K562 (cell line): ENCODE data around the gene DIRAS1. TPM values are rescaled to one million over a fixed set of nuclear protein-coding genes. Genes with fewer than 3 reads are reported as not detected.

Experiments used
- ATAC-seq: fragments of 200-7000 bp; cut with Tn5 transposase; 3 replicates; pipeline ENCODE4 v1.9.1; 2020; ENCODE audit warnings: moderate library complexity
- BruUV-seq: library from RNA; stranded (reverse); fragments of 400-500 nt; replicated peaks from 2 replicates; lab custom pipeline; 2021; lab: Mats Ljungman, UMichigan
- CTCF ChIA-PET: fragments of 300-600 bp; formaldehyde crosslinking; extraction: SDS; loops from one replicate; lab custom pipeline; 2021; ENCODE audit warnings: low intra/inter-chr PET ratio; lab: Yijun Ruan, JAX
- POLR2A ChIA-PET: fragments of 300-600, 350-650 bp; sonication (Branson Sonifier 250); formaldehyde crosslinking; extraction: SDS; loops from one replicate; lab custom pipeline; 2021; ENCODE audit warnings: antibody characterized with exemption, inconsistent platforms; lab: Yijun Ruan, JAX
- DNase-seq, 4 experiments: peaks; one replicate each; pipeline versions ENCODE4 v3.0.0 to v3.0.0-alpha.2; 2011 to 2018; ENCODE audit warnings: low spot score in 3 of 4, mixed read lengths in 3 of 4; ENCODE audit errors: extremely low read depth in 1 of 4
- FAIRE-seq: peaks from 2 replicates; lab custom pipeline; 2011; peaks lifted over from hg19 to GRCh38; lab: Jason Lieb, UNC
- H2AFZ ChIP-seq: 2 replicates; pipeline ENCODE4 v1.6.0; 2011; ENCODE audit warnings: low read depth, low read length, control low read depth, inconsistent platforms
- H3K27ac ChIP-seq: fragments of 200-600 bp; 3 replicates; pipeline ENCODE4 v1.8.0; 2011; ENCODE audit warnings: low read depth, mild to moderate bottlenecking, control low read depth, inconsistent platforms, low read length, moderate library complexity, mixed read lengths; ENCODE audit errors: extremely low read depth
- H3K27me3 ChIP-seq, 2 experiments: fragments of 300-600 bp in 1 of 2; 2 replicates in 1 of 2; 3 replicates in 1 of 2; pipeline versions ENCODE4 v1.6.0 to v1.8.0; 2011; ENCODE audit warnings: inconsistent platforms in 2 of 2, low read length in 2 of 2, mild to moderate bottlenecking in 1 of 2, mixed read lengths in 1 of 2, moderate library complexity in 1 of 2; ENCODE audit not compliant: control insufficient read depth in 2 of 2, insufficient read depth in 2 of 2
- H3K36me3 ChIP-seq: fragments of 300-600 bp; 3 replicates; pipeline ENCODE4 v1.8.0; 2011; ENCODE audit warnings: mild to moderate bottlenecking, low read length, inconsistent platforms; ENCODE audit not compliant: control insufficient read depth, insufficient read depth
- H3K4me1 ChIP-seq, 2 experiments: fragments of 200-600 bp in 1 of 2; replicated peaks in 1 of 2; 2 replicates in 1 of 2; 3 replicates in 1 of 2; pipeline versions ENCODE4 v1.5.1 to v1.8.0; 2011; ENCODE audit warnings: inconsistent platforms in 2 of 2, low read length in 2 of 2, mild to moderate bottlenecking in 1 of 2, mixed read lengths in 1 of 2, moderate library complexity in 1 of 2; ENCODE audit not compliant: control insufficient read depth in 2 of 2, insufficient read depth in 2 of 2
- H3K4me2 ChIP-seq: 2 replicates; pipeline ENCODE4 v1.6.1; 2011; ENCODE audit warnings: low read length, control low read depth, inconsistent platforms, mixed read lengths; ENCODE audit not compliant: insufficient read depth
- H3K4me3 ChIP-seq: fragments of 200-600 bp; sonication (generic), shearing (Covaris generic); 2 replicates; pipeline ENCODE4 v1.5.1; 2016; ENCODE audit warnings: control low read depth, inconsistent platforms
- H3K79me2 ChIP-seq: fragments of 200-600 bp; 3 replicates; pipeline ENCODE4 v1.8.0; 2011; ENCODE audit warnings: low read length, inconsistent platforms; ENCODE audit not compliant: control insufficient read depth, insufficient read depth
- H3K9ac ChIP-seq, 2 experiments: 2 replicates each; pipeline versions ENCODE4 v1.6.0 to v1.6.1; 2011; ENCODE audit warnings: low read depth in 2 of 2, low read length in 2 of 2, control low read depth in 1 of 2, inconsistent platforms in 1 of 2, mild to moderate bottlenecking in 1 of 2, mixed read lengths in 1 of 2; ENCODE audit not compliant: insufficient read depth in 1 of 2
- H3K9me1 ChIP-seq: one replicate; pipeline ENCODE4 v1.6.0; 2011; ENCODE audit warnings: inconsistent platforms, mild to moderate bottlenecking, low read length, moderate library complexity; ENCODE audit not compliant: control insufficient read depth, insufficient read depth
- H3K9me3 ChIP-seq: replicated peaks from 2 replicates; pipeline ENCODE4 v1.5.1; 2011; ENCODE audit warnings: low read depth, low read length, inconsistent platforms; ENCODE audit not compliant: control insufficient read depth, insufficient read depth
- H4K20me1 ChIP-seq: replicated peaks from 2 replicates; pipeline ENCODE4 v1.6.1; 2011; ENCODE audit warnings: low read length, inconsistent platforms, mixed read lengths; ENCODE audit not compliant: control insufficient read depth, insufficient read depth
- ATF1 ChIP-seq, 2 experiments: fragments of 450-650 bp in 1 of 2; IDR thresholded peaks; 2 replicates each; pipeline ENCODE4 v1.6.1; 2016; ENCODE audit warnings: missing compliant biosample characterization in 1 of 2, missing genetic modification characterization in 1 of 2
- FOS ChIP-seq: IDR thresholded peaks from 3 replicates; pipeline ENCODE4 v1.6.1; 2011; ENCODE audit not compliant: insufficient read length; ENCODE audit errors: extremely low read depth
- HNRNPL ChIP-seq: fragments of 200-400 bp; formaldehyde crosslinking; IDR thresholded peaks from 2 replicates; pipeline ENCODE4 v1.6.1; 2017; ENCODE audit warnings: low read depth, mild to moderate bottlenecking, low read length
- KAT7 ChIP-seq: sonication (generic); formaldehyde crosslinking; IDR thresholded peaks from 2 replicates; pipeline ENCODE4 v1.8.0; 2022; ENCODE audit warnings: missing genetic modification reagents, mild to moderate bottlenecking, borderline replicate concordance
- PHTF2 ChIP-seq: fragments of 250-450 bp; sonication (Bioruptor Pico); IDR thresholded peaks from 2 replicates; pipeline ENCODE4 v1.5.0; 2021; ENCODE audit warnings: mild to moderate bottlenecking
- POLR2G ChIP-seq: fragments of 200-400 bp; formaldehyde crosslinking; IDR thresholded peaks from 2 replicates; pipeline ENCODE4 v1.6.1; 2017; ENCODE audit warnings: low read depth, mild to moderate bottlenecking, antibody characterized with exemption, low read length, moderate library complexity
- RBFOX2 ChIP-seq: fragments of 200-400 bp; formaldehyde crosslinking; IDR thresholded peaks from 2 replicates; pipeline ENCODE4 v1.6.1; 2017; ENCODE audit warnings: low read depth, mild to moderate bottlenecking, low read length, moderate library complexity
- SAFB ChIP-seq: fragments of 200-400 bp; formaldehyde crosslinking; IDR thresholded peaks from 2 replicates; pipeline ENCODE4 v1.6.1; 2017; ENCODE audit warnings: low read depth, low read length, borderline replicate concordance
- SIRT6 ChIP-seq: IDR thresholded peaks from one replicate; pipeline ENCODE4 v1.6.1; 2012; ENCODE audit warnings: low read depth, mild to moderate bottlenecking, control low read depth, inconsistent platforms, low read length, moderate library complexity
- SMAD4 ChIP-seq: fragments of 250-450 bp; sonication (Bioruptor Pico); conservative IDR thresholded peaks from 2 replicates; pipeline ENCODE4 v1.8.0; 2021; ENCODE audit warnings: inconsistent platforms, mild to moderate bottlenecking, moderate library complexity
- SMARCA5 ChIP-seq: fragments of 450-650 bp; IDR thresholded peaks from 2 replicates; pipeline ENCODE4 v1.6.1; 2016
- TEAD1 ChIP-seq, 2 experiments: fragments of 450-650 bp in 1 of 2; sonication (generic) in 1 of 2; formaldehyde crosslinking; IDR thresholded peaks; 2 replicates each; pipeline versions ENCODE4 v1.4.0 to v1.8.0; 2020 to 2022; ENCODE audit warnings: mild to moderate bottlenecking in 2 of 2, missing genetic modification reagents in 1 of 2
- TRIM24 ChIP-seq, 2 experiments: fragments of 450-650 bp; IDR thresholded peaks; 2 replicates each; pipeline ENCODE4 v1.6.1; 2016
- XRCC5 ChIP-seq: fragments of 200-400 bp; formaldehyde crosslinking; IDR thresholded peaks from 2 replicates; pipeline ENCODE4 v1.6.1; 2017; ENCODE audit warnings: low read depth, mild to moderate bottlenecking, low read length
- ZNF12 ChIP-seq: sonication (generic); formaldehyde crosslinking; IDR thresholded peaks from 2 replicates; pipeline ENCODE4 v1.4.0; 2020; ENCODE audit warnings: mild to moderate bottlenecking, missing genetic modification reagents
- ZNF143 ChIP-seq: sonication (generic); formaldehyde crosslinking; IDR thresholded peaks from 2 replicates; pipeline ENCODE4 v1.9.0; 2022; ENCODE audit warnings: mild to moderate bottlenecking, missing genetic modification reagents
- WGBS: fragments of 100-300 bp; shearing (Covaris generic); methylation state at CpG from one replicate; pipeline ENCODE4 v1.1.6; 2016; ENCODE audit warnings: low coverage, mixed read lengths; ENCODE audit not compliant: insufficient coverage; ENCODE audit errors: missing lambda C conversion rate; 5-methylcytosine and 5-hydroxymethylcytosine counted together
- in situ Hi-C: fragments of 300-500 bp; cut with MboI; formaldehyde crosslinking; loops from 4 replicates; pipeline ENCODE4 v1.15.0; 2018; ENCODE audit warnings: inconsistent platforms, mixed read lengths
- intact Hi-C: fragments of 100-400 bp; cut with micrococcal nuclease; formaldehyde crosslinking; loops from 2 replicates; pipeline ENCODE4 v1.14.2; 2022
- polyA plus RNA-seq, 8 experiments: library from polyadenylated mRNA; depleted of rRNA in 4 of 8; stranded (reverse) in 5 of 8; unstranded in 3 of 8; fragments of >200 nt; fragmentation: Nextera tagmentation in 2 of 8; fragmentation: Illumina TruSeq in 1 of 8; extraction: Ambion mirVana in 2 of 8; extraction: Trizol in 1 of 8; gene quantifications; 2 replicates each; pipeline versions ENCODE4 v1.2.1 to v1.2.3, GENCODE V29; 2011 to 2014; ENCODE audit warnings: inconsistent platforms in 1 of 8, missing spikeins in 1 of 8
- total RNA-seq, 7 experiments: library from RNA; depleted of rRNA in 6 of 7; stranded (reverse); fragments of >200 nt in 6 of 7; fragmentation: Illumina TruSeq in 2 of 7; extraction: Trizol in 2 of 7; gene quantifications; 2 replicates each; pipeline versions ENCODE4 v1.2.1 to v1.2.3, GENCODE V29; 2011 to 2021; ENCODE audit warnings: low replicate concordance in 1 of 7
- TF ChIP-seq, protein P1 (sequence below): sonication (generic); formaldehyde crosslinking; IDR thresholded peaks from 2 replicates; pipeline ENCODE4 v1.8.1; 2023; ENCODE audit warnings: mild to moderate bottlenecking, missing genetic modification reagents
- TF ChIP-seq, protein P2 (sequence below): fragments of 450-650 bp; IDR thresholded peaks from 2 replicates; pipeline ENCODE4 v1.6.1; 2016; ENCODE audit warnings: missing biosample characterization, missing genetic modification characterization

DIRAS1 gene
- total and polyA plus RNA-seq, 9 of the 15 experiments (the other 6 are each of a cell fraction or from before 2014, with no cell fraction given): 0.11 to 12.0 (median 2.9) TPM

- ChIA-PET POLR2A (interaction anchor here (0.6 kb wide), 1 partner anchor 10 kb away, joined by 3 read pairs; no protein-coding TSS in a partner anchor), CTCF (no interaction called here)
- no peak overlapping the region for H3K27ac ChIP-seq
- H3K79me2 ChIP-seq: peaks cover 31% of the 10 kb centered on the region
- BruUV-seq: no TSS peak
- 98% methylated on average over 21 of the region's 38 CpGs for WGBS
- intact Hi-C loops: no loop called here
- DNase-seq (no peak), ATAC-seq (no peak; the same call in 2 of the 3 replicates), FAIRE-seq (no peak)
- H3K9me3 ChIP-seq: peaks cover 6% of the 10 kb centered on the region; the same call in 1 of the 2 replicates
- no peak overlapping the region for H3K4me3 ChIP-seq
- peaks cover 6% of the 10 kb centered on the region for H3K9me1 ChIP-seq
- H3K4me1 ChIP-seq: peaks cover 0 to 47% of the 10 kb centered on the region in 2 experiments; a peak in 2 of 5 replicates
- in situ Hi-C loops: no loop called here
- no peak for TF ChIP-seq TRIM24 (IDR thresholded peaks at IDR 0.05)
- TF ChIP-seq SIRT6: no peak
- TF ChIP-seq XRCC5: no peak
- no peak for TF ChIP-seq SMARCA5
- no peak for TF ChIP-seq FOS
- no peak for TF ChIP-seq ZNF12
- TF ChIP-seq KAT7 (CRISPR knock-in tag): no peak
- TF ChIP-seq, protein P1, sequence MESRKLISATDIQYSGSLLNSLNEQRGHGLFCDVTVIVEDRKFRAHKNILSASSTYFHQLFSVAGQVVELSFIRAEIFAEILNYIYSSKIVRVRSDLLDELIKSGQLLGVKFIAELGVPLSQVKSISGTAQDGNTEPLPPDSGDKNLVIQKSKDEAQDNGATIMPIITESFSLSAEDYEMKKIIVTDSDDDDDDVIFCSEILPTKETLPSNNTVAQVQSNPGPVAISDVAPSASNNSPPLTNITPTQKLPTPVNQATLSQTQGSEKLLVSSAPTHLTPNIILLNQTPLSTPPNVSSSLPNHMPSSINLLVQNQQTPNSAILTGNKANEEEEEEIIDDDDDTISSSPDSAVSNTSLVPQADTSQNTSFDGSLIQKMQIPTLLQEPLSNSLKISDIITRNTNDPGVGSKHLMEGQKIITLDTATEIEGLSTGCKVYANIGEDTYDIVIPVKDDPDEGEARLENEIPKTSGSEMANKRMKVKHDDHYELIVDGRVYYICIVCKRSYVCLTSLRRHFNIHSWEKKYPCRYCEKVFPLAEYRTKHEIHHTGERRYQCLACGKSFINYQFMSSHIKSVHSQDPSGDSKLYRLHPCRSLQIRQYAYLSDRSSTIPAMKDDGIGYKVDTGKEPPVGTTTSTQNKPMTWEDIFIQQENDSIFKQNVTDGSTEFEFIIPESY (CRISPR knock-in tag): peak; percentile 90
- no peak for TF ChIP-seq PHTF2 (CRISPR knock-in tag)
- TF ChIP-seq SMAD4 (CRISPR knock-in tag): no peak
- no peak for TF ChIP-seq SAFB
- TF ChIP-seq TEAD1 (CRISPR knock-in tag; IDR thresholded peaks at IDR 0.05): no peak
- TF ChIP-seq RBFOX2: peak; percentile 48
- peak; percentile 69 for TF ChIP-seq POLR2G
- TF ChIP-seq ATF1 (CRISPR knock-in tag; IDR thresholded peaks at IDR 0.05): no peak
- TF ChIP-seq ATF1 (tag; IDR thresholded peaks at IDR 0.05): no peak
- TF ChIP-seq, protein P2, sequence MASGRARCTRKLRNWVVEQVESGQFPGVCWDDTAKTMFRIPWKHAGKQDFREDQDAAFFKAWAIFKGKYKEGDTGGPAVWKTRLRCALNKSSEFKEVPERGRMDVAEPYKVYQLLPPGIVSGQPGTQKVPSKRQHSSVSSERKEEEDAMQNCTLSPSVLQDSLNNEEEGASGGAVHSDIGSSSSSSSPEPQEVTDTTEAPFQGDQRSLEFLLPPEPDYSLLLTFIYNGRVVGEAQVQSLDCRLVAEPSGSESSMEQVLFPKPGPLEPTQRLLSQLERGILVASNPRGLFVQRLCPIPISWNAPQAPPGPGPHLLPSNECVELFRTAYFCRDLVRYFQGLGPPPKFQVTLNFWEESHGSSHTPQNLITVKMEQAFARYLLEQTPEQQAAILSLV (tag): no peak
- no peak for TF ChIP-seq ZNF143 (CRISPR knock-in tag)
- TF ChIP-seq HNRNPL: 0 out of 2 replicates have a peak, but pooled peaks have one; percentile 72
- H2AFZ ChIP-seq: no peak overlapping the region
- peaks cover 64% of the 10 kb centered on the region for H3K36me3 ChIP-seq
- H3K9ac ChIP-seq: no peak overlapping the region; a peak in 1 of 4 replicates
- no peak overlapping the region for H3K4me2 ChIP-seq
- H4K20me1 ChIP-seq: peaks cover 25% of the 10 kb centered on the region
- no peaks in the 10 kb centered on the region; a peak in 1 of 5 replicates for H3K27me3 ChIP-seq
Measured at GRCh38 chr19:2732883-2733282, 11.7 kb upstream of the DIRAS1 start.
